Common myeloid progenitor, CD34-positive (primary cell): ENCODE results near the gene CUX1.
"Not testable (repeated sequence)": the region's sequence is repeated elsewhere in the genome, so short reads cannot be mapped to it uniquely, and the experiment has no call there.

Source experiments
- CTCF ChIA-PET: fragments of 350-600 bp; sonication (Branson Sonifier 250); formaldehyde crosslinking; loops from one replicate; lab custom pipeline; 2021; ENCODE audit warnings: antibody characterized with exemption; lab: Charles Lee
- POLR2A ChIA-PET: fragments of 350-600 bp; sonication (Branson Sonifier 250); formaldehyde crosslinking; loops from one replicate; lab custom pipeline; 2021; ENCODE audit warnings: antibody characterized with exemption; lab: Charles Lee
- DNase-seq, 3 donors: peaks; one replicate each; pipeline versions ENCODE4 v3.0.0 to v3.0.0-alpha.2; 2013
- H3K27ac ChIP-seq, 2 experiments: 1 replicate in 1 of 2; 2 replicates in 1 of 2; pipeline ENCODE4 v1.7.0; 2013; ENCODE audit warnings: inconsistent platforms in 2 of 2, low read length in 2 of 2, mild to moderate bottlenecking in 2 of 2, low read depth in 1 of 2, moderate library complexity in 1 of 2; ENCODE audit not compliant: severe bottlenecking in 2 of 2, insufficient read depth in 1 of 2, poor library complexity in 1 of 2
- H3K27me3 ChIP-seq, 5 experiments: replicated peaks in 2 of 5; 1 replicate in 3 of 5; 2 replicates in 2 of 5; pipeline versions ENCODE4 v1.6.1 to v1.7.0; 2013; ENCODE audit warnings: low read length in 4 of 5, mild to moderate bottlenecking in 2 of 5, moderate library complexity in 2 of 5, inconsistent platforms in 1 of 5; ENCODE audit not compliant: insufficient read depth in 5 of 5, control insufficient read depth in 4 of 5
- H3K36me3 ChIP-seq, 4 experiments: 1 replicate in 2 of 4; 2 replicates in 2 of 4; pipeline versions ENCODE4 v1.6.1 to v1.7.0; 2013; ENCODE audit warnings: low read length in 3 of 4, control low read depth in 1 of 4, mild to moderate bottlenecking in 1 of 4; ENCODE audit not compliant: control insufficient read depth in 4 of 4, insufficient read depth in 4 of 4
- H3K4me1 ChIP-seq, 4 experiments: 1 replicate in 3 of 4; 2 replicates in 1 of 4; pipeline versions ENCODE4 v1.6.1 to v1.7.1; 2013; ENCODE audit warnings: low read length in 3 of 4, mild to moderate bottlenecking in 3 of 4, control low read depth in 1 of 4, inconsistent platforms in 1 of 4, moderate library complexity in 1 of 4; ENCODE audit not compliant: control insufficient read depth in 4 of 4, insufficient read depth in 4 of 4; ENCODE audit errors: control extremely low read depth in 1 of 4
- H3K4me3 ChIP-seq, 7 experiments: 1 replicate in 4 of 7; 2 replicates in 3 of 7; pipeline versions ENCODE4 v1.5.1 to v1.7.0; 2013; ENCODE audit warnings: mild to moderate bottlenecking in 7 of 7, low read length in 6 of 7, moderate library complexity in 6 of 7, inconsistent platforms in 2 of 7, low read depth in 2 of 7, control low read depth in 1 of 7; ENCODE audit not compliant: insufficient read depth in 4 of 7, control insufficient read depth in 1 of 7; ENCODE audit errors: extremely low read depth in 1 of 7
- H3K9me3 ChIP-seq, 5 experiments: 1 replicate in 4 of 5; 2 replicates in 1 of 5; pipeline versions ENCODE4 v1.6.1 to v1.7.1; 2013; ENCODE audit warnings: low read length in 4 of 5, mild to moderate bottlenecking in 2 of 5, inconsistent platforms in 1 of 5, low read depth in 1 of 5, moderate library complexity in 1 of 5; ENCODE audit not compliant: control insufficient read depth in 4 of 5, insufficient read depth in 2 of 5; ENCODE audit errors: control extremely low read depth in 1 of 5
- WGBS: methylation state at CpG from one replicate; pipeline ENCODE4 v1.1.5; 2013; ENCODE audit not compliant: insufficient coverage; 5-methylcytosine and 5-hydroxymethylcytosine counted together

CUX1 gene

DNA sequence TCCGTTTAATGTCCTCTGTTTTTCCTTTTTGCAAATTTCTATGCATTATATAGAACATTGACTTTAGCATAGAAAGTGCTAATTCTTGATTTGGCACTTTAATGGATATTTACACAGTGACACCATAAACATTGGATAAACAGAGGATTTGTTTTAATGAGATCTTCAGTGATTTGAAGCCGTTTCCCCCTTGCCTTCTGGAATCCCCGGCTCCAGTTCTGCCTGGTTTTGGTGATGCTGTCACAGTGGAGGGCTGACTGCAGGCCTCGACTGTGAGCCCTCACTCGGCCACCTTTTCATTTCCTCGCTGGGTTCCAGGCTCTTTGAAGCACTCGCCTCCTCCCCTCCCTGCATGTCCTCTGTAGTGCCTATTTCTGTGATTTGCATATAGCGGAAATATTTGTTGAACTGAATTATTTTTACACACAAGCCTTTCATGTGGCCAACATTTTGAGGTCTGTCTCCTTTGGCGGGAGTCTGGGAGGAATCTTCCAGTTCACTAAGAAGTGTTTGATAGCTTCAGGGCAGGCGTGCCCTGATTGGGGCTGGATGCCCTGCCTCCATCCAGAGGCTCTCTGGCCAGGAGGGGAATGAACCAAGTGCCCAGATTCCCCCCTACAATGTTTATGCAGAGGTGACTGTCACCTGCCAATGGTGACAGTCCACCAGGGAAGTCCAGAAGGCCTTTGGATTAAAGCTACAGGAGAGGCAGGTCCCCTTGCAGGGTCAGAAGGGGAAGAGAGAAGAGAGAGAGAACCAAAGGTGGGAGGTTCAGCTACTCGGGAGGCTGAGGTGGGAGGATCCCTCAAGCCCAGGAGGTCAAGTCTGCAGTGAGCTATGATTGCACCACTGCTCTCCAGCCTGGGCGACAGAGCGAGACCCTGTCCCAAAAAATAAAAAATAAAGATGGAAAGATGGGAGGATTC lies 67.5 kb downstream of the CUX1 start:
- ChIA-PET POLR2A (no interaction called here), CTCF (interaction anchor here (0.8 to 1.6 kb wide), 4 partner anchors 15 to 339 kb away, joined by 3 to 5 read pairs (median 3); no protein-coding TSS in a partner anchor)
- Histone ChIP-seq H3K4me1 (peaks cover 9 to 48% (median 35%) of the 10 kb centered on the region in 4 experiments), H3K27ac (no peak overlapping the region), H3K4me3 (no peak overlapping the region), H3K9me3 (no peaks in the 10 kb centered on the region), H3K36me3 (no peaks in the 10 kb centered on the region), H3K27me3 (no peaks in the 10 kb centered on the region)
- WGBS: 89% methylated on average over 11 of the region's 13 CpGs
- no peak for DNase-seq

DNA sequence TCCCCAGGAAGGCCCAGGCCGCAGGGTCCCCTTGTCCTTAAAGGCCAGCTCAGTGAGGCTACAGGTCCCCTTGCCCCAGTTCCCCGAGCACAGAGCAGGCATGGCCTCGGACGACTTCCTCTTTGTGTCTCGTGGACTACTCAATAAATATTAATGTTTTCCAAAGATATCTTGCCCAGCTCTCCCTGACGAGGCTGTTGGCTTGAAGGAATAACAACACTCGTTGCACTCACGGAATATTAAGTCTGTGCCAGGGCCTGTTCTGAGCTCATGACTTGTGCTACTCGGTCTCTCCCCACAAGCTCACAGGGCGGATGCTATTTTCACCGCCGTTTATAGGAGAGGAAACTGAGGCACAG lies 68.2 kb downstream of the CUX1 start:
- Histone ChIP-seq H3K4me3 (no peak overlapping the region), H3K4me1 (peaks cover 9 to 41% (median 29%) of the 10 kb centered on the region in 4 experiments), H3K36me3 (no peaks in the 10 kb centered on the region), H3K27me3 (no peaks in the 10 kb centered on the region), H3K9me3 (no peaks in the 10 kb centered on the region), H3K27ac (no peak overlapping the region)
- CTCF ChIA-PET: interaction anchor here (0.9 to 1.6 kb wide), 3 partner anchors 14 to 338 kb away, joined by 3 to 5 read pairs (median 3); no protein-coding TSS in a partner anchor
- POLR2A ChIA-PET: no interaction called here
- WGBS: 48% methylated on average over 11 of the region's 12 CpGs
- no peak for DNase-seq

DNA sequence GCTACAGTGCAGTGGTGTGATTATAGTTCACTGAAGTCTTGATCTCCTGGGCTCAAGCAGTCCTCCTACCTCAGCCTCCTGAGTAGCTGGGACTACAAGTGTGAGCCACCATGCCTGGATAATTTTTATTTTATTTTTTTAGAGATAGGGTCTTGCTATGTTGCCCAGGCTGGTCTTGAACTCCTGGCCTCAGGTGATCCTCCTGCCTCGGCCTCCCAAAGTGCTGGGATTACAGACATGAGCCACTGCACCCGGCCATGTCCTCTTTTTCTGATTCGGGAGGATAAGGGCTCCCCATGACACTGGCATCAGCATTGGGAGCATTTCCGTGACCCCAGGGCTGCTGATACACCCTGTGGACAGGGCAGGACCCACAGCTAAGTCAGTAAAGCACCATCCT lies 69.9 kb downstream of the CUX1 start:
- peaks cover under 1 to 29% (median 21%) of the 10 kb centered on the region in 4 experiments for H3K4me1 ChIP-seq
- not testable (repeated sequence) for H3K9me3 ChIP-seq, H3K27ac ChIP-seq, DNase-seq, H3K27me3 ChIP-seq, H3K4me3 ChIP-seq, H3K36me3 ChIP-seq
- POLR2A ChIA-PET: interaction anchor here (0.7 kb wide), 1 partner anchor 249 kb away, joined by 5 read pairs; no protein-coding TSS in a partner anchor
- CTCF ChIA-PET: interaction anchor here (0.9 to 1.1 kb wide), 2 partner anchors 13 to 44 kb away, joined by 3 read pairs; no protein-coding TSS in a partner anchor
- 100% methylated on average over 4 of the region's 4 CpGs for WGBS

DNA sequence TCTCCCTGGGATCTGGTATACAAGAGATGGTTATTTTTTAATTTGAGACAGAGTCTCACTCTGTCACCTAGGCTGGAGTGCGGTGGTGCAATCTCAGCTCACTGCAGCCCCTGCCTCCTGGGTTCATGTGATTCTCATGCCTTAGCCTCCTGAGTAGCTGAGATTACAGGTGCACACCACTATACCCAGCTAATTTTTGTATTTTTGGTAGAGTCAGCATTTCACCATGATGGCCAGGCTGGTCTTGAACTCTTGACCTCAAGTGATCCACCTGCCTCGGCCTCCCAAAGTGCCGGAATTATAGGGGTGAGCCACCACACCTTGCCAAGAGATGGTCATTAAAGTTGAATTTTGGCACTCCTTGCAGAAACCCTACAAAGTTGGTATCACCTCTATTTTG lies 71.1 kb downstream of the CUX1 start:
- POLR2A ChIA-PET: interaction anchor here (0.7 kb wide), 1 partner anchor 374 kb away, joined by 6 read pairs; no protein-coding TSS in a partner anchor

DNA sequence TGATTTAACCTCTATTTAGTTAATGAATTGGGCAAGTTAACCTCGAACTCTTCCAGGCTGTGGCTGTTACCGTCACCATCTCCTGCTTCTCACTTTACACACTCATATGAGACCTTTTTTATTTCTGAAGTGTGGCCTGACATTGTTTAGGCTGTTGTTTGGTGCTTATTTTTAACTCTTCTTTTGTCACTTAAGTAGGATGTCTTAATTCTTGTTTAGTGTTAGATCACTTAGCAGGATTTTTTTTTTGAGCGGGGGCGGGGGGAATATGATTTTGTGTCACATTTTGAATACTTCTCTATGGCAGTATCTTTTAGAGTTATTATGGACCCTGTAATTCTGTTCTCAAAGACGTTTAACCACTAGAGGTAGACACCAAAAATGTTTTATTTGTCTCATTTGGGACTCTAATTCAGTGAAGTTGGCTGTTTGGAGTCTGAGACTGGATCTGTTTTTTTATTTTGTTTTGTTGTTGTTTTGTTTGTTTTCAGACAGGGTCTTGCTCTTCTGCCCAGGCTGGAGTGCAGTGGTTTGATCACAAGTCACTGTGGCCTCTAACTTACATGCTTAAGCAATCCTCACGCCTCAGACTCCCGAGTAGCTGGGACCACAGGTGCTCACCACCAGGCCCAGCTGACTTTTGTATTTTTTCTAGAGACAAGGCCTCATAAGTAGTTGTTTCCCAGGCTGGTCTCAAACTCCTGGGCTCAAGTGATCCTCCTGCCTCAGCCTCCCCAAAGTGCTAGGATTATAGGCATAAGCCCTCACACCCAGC lies 73.5 kb downstream of the CUX1 start:
- POLR2A ChIA-PET: interaction anchor here (0.6 kb wide), 1 partner anchor 84 kb away, joined by 7 read pairs; no protein-coding TSS in a partner anchor

More for the DNA sequence above, 71.1 kb downstream of the CUX1 start:
- H3K27me3 ChIP-seq, H3K4me3 ChIP-seq, DNase-seq, H3K36me3 ChIP-seq, H3K27ac ChIP-seq, H3K9me3 ChIP-seq: not testable (repeated sequence)
- peaks cover 4 to 23% (median 13%) of the 10 kb centered on the region in 4 experiments for H3K4me1 ChIP-seq
- CTCF ChIA-PET: interaction anchor here (0.5 to 1.4 kb wide), 4 partner anchors 13 to 211 kb away, joined by 3 to 6 read pairs (median 3); no protein-coding TSS in a partner anchor
- WGBS: 98% methylated on average over 3 of the region's 3 CpGs

DNA sequence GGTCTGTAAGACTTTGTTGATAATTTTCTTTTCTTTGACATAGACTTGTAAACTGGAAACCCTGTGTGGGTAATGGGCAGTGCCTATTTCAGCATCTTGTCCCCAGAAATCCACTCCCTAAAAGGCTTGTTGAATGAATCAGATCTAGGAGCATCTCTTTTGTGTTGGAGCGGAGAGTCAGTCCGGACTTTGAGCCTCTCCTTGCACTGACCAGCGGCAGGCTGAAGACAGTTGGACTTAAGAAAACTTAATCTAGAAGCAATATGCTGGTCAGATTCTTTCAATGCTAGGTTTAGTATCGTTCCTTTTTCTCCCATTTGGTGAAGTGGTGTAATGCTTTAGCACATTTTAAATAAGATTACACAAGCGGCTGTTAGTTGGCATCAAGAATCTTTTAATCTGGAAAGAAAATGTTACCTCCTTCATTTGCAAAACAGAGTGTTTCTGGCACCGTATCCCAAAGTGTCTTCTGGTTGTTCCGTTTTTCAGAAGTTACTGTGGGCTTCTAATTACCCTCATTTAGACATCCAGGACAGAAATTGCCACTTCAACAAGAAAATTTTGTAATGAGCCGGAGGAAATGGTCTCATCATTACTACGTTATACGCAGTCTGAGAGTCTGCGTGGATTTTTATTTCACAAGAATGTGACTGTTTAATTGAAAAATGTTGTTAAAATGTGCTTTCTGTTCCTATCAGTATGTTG lies 74.7 kb downstream of the CUX1 start:
- peaks cover 4 to 27% (median 10%) of the 10 kb centered on the region in 4 experiments for H3K4me1 ChIP-seq
- DNase-seq: no peak
- H3K4me3 ChIP-seq: no peak overlapping the region
- H3K36me3 ChIP-seq: no peaks in the 10 kb centered on the region
- ChIA-PET CTCF (interaction anchor here (0.7 kb wide), 1 partner anchor 76 kb away, joined by 3 read pairs; no protein-coding TSS in a partner anchor), POLR2A (no interaction called here)
- H3K9me3 ChIP-seq: no peaks in the 10 kb centered on the region
- H3K27me3 ChIP-seq: no peaks in the 10 kb centered on the region
- H3K27ac ChIP-seq: peak overlapping the region in 1 of 2 experiments; percentile 54
- 89% methylated on average over 8 of the region's 11 CpGs for WGBS

More for the DNA sequence above, 73.5 kb downstream of the CUX1 start:
- CTCF ChIA-PET: interaction anchor here (1.2 kb wide), 1 partner anchor 34 kb away, joined by 5 read pairs; no protein-coding TSS in a partner anchor
- Histone ChIP-seq H3K4me1 (peaks cover 0 to 17% (median 3%) of the 10 kb centered on the region in 4 experiments), H3K36me3 (no peaks in the 10 kb centered on the region), H3K27me3 (no peaks in the 10 kb centered on the region), H3K4me3 (no peak overlapping the region), H3K27ac (no peak overlapping the region), H3K9me3 (no peaks in the 10 kb centered on the region)
- DNase-seq: no peak
- 100% methylated on average over 3 of the region's 7 CpGs for WGBS
